Activated T-cell treated with anti-CD3 and anti-CD28 coated beads, Interleukin-2, amount 50 U/mL, for 72 hours (primary cell): ENCODE results near the gene UAP1L1. TPM values are rescaled to one million over a fixed set of nuclear protein-coding genes. Genes with fewer than 3 reads are reported as not detected.
"Not testable (repeated sequence)": the region's sequence is repeated elsewhere in the genome, so short reads cannot be mapped to it uniquely, and the experiment has no call there.

Experiments used
- ATAC-seq, 2 donors: fragments of 150-1000 bp; cut with Tn5 transposase; replicated peaks in 1 of 2; 2 replicates each; pipeline ENCODE4 v1.10.0; 2021; ENCODE audit warnings: moderate library complexity in 2 of 2, mild to moderate bottlenecking in 1 of 2
- DNase-seq, 2 donors: peaks; one replicate each; pipeline ENCODE4 v3.0.0; 2021 to 2022; ENCODE audit warnings: mixed read lengths in 1 of 2
- H3K27ac Mint-ChIP-seq: one replicate; pipeline ENCODE4 v1.8.0; 2022; ENCODE audit warnings: mild to moderate bottlenecking, moderate library complexity, mixed read lengths
- H3K27me3 Mint-ChIP-seq: one replicate; pipeline ENCODE4 v1.8.0; 2022; ENCODE audit warnings: low read depth, mixed read lengths
- H3K36me3 Mint-ChIP-seq, 2 donors: one replicate each; pipeline ENCODE4 v1.8.0; 2022; ENCODE audit warnings: mixed read lengths in 2 of 2, mild to moderate bottlenecking in 1 of 2; ENCODE audit not compliant: insufficient read depth in 2 of 2
- H3K4me1 Mint-ChIP-seq: one replicate; pipeline ENCODE4 v1.8.0; 2022; ENCODE audit warnings: low read depth, mixed read lengths
- H3K4me3 Mint-ChIP-seq, 2 donors: one replicate each; pipeline ENCODE4 v1.8.0; 2022; ENCODE audit warnings: mild to moderate bottlenecking in 2 of 2, mixed read lengths in 2 of 2, moderate library complexity in 2 of 2
- H3K9me3 Mint-ChIP-seq, 2 donors: one replicate each; pipeline ENCODE4 v1.8.0; 2022; ENCODE audit warnings: mixed read lengths in 2 of 2
- total RNA-seq, 2 donors: library from RNA; stranded (reverse); gene quantifications; one replicate each; pipeline ENCODE4 v1.2.3, GENCODE V29; 2022

UAP1L1 gene, protein sequence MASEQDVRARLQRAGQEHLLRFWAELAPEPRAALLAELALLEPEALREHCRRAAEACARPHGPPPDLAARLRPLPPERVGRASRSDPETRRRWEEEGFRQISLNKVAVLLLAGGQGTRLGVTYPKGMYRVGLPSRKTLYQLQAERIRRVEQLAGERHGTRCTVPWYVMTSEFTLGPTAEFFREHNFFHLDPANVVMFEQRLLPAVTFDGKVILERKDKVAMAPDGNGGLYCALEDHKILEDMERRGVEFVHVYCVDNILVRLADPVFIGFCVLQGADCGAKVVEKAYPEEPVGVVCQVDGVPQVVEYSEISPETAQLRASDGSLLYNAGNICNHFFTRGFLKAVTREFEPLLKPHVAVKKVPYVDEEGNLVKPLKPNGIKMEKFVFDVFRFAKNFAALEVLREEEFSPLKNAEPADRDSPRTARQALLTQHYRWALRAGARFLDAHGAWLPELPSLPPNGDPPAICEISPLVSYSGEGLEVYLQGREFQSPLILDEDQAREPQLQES
- total RNA-seq = 10 to 100 TPM; 13.6 to 14.3 TPM

DNA sequence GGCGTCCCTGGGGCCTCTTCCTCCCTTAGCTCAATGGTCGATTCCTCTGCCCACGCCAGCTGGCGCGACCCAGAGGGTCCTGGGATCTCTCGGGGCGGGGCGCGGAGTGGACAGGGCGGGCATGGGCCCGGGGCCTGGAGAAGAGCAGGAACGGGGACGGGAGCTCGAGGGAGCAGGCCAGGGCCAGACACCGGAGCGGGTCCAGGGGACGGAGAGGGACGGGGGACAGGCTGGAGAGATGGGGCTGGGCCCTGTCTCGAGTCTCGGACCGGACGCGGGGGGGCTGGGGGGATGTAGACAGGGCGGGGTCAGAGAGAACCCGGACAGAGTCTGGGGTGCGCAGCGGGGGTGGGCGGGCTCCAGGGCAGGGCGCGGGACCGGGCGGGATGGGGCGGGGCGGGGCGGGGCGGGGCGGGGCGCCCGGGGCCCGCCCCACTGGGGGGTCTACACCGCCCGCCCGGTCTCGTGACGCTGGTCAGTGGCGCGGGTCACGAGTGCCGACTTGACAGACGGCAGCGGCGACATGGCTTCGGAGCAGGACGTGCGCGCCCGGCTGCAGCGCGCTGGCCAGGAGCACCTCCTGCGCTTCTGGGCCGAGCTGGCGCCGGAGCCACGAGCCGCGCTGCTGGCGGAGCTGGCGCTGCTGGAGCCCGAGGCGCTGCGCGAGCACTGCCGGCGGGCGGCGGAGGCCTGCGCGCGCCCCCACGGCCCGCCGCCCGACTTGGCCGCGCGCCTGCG lies at the start of gene UAP1L1:
UAP1L1 (plus strand) TSS at position 508 of the 738 bp plus-strand sequence; CDS start at position 524, 16 bp downstream.
- Mint-ChIP-seq H3K27me3 (no peaks in the 10 kb centered on the region), H3K36me3 (no peaks in the 10 kb centered on the region), H3K27ac (no peak within 1 kb of the TSS), H3K4me1 (no peaks in the 10 kb centered on the region), H3K4me3 (peak within 1 kb of the TSS; percentile 79 to 83), H3K9me3 (no peaks in the 10 kb centered on the region)
- ATAC-seq (peak; percentile 82 to 84), DNase-seq (peak; percentile 70 to 71)

DNA sequence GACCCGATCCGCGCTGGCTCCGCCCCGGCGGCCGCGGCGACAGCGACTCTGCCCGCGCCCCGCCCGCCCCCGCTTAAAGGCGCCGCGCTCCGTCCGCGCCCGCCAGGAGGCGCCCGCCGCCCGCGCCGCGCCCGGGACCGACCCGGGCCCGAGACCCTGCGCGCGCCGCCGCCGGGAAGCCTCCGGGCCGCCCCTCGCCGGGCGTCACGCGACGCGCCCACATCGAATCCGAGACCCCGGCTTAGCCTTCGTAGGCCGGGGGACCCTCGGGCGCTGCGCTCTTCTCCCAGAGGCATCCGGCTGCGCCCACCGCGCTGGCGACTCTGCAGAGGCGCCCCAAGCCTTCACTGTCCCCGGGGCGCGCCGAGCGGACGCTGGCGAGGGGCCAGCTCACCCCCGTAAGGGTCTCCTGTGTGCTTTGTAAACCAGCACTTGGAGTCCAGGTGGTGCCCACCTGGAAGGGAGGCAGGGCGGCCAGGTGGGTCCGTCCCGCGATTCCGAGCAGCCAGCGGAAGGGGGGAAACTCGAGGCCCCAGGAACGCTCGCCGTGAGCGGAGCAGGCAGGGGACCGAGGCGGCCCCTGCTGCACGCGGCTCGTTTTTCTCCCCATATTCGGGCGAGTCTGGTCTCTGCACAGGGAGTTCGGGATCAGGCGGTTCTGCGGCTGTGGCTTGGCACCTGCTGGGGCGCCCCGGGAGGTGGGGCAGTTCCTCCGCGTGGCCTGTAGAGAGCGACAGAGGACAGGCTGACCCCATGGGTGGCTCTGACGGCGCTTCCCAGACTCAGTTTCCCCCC lies 48.9 kb upstream of the UAP1L1 start:
- Mint-ChIP-seq H3K4me1 (peaks cover 43% of the 10 kb centered on the region), H3K4me3 (peak overlapping the region; percentile 69 to 79), H3K9me3 (no peaks in the 10 kb centered on the region), H3K36me3 (no peaks in the 10 kb centered on the region), H3K27me3 (no peaks in the 10 kb centered on the region), H3K27ac (peak overlapping the region; percentile 12)
- DNase-seq (peak; percentile 75 to 83), ATAC-seq (peak; percentile 46 to 59)

DNA sequence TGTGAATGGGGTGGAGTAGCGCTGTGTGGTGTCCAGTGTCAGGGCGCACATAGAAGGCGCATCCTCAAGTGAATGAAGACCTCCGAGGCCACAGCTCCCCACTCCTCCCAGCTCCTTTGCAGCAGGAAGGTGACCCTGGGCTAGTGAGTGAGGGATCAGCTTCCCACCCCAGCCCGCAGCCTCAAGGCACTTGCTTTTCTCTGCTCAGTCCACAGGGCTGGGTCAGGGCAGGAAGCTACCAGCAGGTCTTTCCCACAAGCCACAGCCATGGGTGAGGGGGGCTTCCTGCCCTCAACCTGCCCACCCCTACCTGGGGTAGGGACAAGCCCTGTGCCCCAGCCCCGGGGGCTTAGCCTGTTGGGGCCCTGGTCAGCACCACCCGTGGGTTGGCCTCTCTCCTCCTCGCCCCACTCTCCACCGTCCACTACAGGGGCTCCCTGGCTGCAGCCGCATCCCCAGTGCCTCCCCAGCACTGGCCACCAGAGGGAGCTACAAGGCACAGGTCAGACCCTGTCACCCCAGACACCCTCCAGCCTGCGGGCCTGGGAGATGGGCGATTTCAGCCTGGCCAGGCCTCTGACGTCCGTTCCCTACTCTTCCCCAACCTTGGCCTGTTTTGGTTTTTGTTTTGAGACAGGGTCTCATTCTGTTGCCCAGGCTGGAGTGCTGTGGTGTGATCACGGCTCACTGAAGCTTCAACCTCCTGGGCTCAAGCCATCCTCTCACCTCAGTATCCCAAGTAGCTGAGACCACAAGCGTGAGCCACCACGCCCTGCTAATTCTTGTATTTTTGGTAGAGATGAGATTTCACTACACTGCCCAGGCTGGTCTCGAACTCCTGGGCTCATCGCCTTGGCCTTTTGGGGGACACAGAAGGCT lies 48.0 kb upstream of the UAP1L1 start:
- Mint-ChIP-seq H3K27me3 (no peaks in the 10 kb centered on the region), H3K27ac (peak overlapping the region; percentile 12), H3K4me1 (peaks cover 49% of the 10 kb centered on the region)

DNA sequence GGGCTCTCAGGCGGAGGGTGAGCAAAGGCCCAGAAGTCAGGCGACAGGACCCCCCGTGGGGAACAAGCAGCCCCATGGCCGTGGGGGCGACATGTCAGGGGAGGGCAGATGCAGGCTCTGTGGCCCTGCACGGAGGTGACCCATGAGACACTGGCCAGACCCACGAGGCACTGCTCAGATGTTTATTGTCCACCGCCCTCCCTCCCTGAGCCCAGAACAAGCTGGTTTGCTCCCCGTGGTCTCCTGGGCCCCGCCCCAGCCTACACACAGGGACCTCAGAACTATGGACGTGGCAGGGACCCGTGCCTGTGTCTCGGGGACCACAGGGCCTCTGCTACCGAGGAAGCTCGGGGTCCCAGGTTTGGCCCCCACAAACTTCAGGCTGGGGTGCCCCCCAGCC lies 47.3 kb upstream of the UAP1L1 start:
- Mint-ChIP-seq H3K4me3 (peak overlapping the region; percentile 76 to 79), H3K4me1 (peaks cover 57% of the 10 kb centered on the region)
- ATAC-seq = no peak

More for the DNA sequence above, 48.0 kb upstream of the UAP1L1 start:
- DNase-seq (peak; percentile 85 to 91), ATAC-seq (peak; percentile 46 to 62)
- no peaks in the 10 kb centered on the region for H3K9me3 Mint-ChIP-seq
- no peaks in the 10 kb centered on the region for H3K36me3 Mint-ChIP-seq
- peak overlapping the region; percentile 69 to 79 for H3K4me3 Mint-ChIP-seq

DNA sequence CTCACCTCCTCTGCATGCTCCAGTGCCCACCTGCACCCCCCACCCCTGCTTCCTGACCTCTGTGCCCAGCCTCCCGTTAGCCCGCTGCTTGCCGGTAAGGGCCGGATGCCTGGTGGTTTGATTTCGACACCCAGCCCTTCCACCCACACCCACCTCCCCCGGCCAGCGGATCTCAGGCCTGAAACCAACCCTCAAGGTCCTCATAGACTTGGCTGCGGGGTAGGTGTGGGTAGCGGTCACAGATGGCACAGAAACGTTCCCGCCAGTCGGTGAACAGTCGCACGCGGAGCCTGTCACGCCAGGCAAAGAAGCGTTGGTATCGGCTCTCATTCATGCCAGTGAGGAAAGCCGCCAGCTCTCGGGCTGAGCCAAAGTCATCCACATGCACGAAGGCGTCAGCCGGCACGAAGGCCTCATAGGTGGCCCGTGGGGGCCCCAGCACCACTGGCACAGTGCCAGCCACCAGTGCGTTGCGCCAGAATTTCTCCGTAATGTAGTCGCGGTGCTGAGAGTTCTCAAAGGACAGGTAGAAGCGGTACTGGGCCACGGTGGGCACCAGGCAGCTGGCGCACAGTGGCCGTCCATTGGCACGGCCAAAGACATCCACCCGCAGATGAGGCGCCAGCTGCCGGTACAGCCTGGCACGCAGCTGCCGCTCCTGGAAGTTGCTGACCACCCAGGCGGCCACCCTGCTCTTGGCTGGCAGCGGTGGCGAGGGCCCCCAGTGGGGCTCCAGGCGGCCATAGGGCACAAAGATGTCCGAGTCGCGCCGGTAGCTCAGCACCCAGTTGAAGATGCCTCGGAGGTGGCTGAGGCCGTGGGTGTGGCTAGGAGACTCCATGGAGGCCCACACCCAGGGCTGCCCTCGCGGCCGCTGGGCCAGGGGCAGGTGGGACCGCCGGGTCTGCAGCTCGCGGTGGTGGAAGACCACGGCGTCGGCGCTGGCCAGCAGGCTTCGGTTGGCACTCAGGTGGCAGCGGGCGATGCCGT lies 46.5 kb upstream of the UAP1L1 start:
- peaks cover 61% of the 10 kb centered on the region for H3K4me1 Mint-ChIP-seq
- no peaks in the 10 kb centered on the region for H3K27me3 Mint-ChIP-seq
- peak overlapping the region; percentile 76 to 79 for H3K4me3 Mint-ChIP-seq
- H3K27ac Mint-ChIP-seq = no peak overlapping the region
- peak; percentile 7 to 19 for ATAC-seq
- peak; percentile 82 to 88 for DNase-seq
- H3K9me3 Mint-ChIP-seq = no peaks in the 10 kb centered on the region
- H3K36me3 Mint-ChIP-seq = no peaks in the 10 kb centered on the region

More for the DNA sequence above, 47.3 kb upstream of the UAP1L1 start:
- H3K9me3 Mint-ChIP-seq = no peaks in the 10 kb centered on the region
- no peak overlapping the region for H3K27ac Mint-ChIP-seq
- no peaks in the 10 kb centered on the region for H3K36me3 Mint-ChIP-seq
- no peaks in the 10 kb centered on the region for H3K27me3 Mint-ChIP-seq
- peak; percentile 34 to 37 for DNase-seq

DNA sequence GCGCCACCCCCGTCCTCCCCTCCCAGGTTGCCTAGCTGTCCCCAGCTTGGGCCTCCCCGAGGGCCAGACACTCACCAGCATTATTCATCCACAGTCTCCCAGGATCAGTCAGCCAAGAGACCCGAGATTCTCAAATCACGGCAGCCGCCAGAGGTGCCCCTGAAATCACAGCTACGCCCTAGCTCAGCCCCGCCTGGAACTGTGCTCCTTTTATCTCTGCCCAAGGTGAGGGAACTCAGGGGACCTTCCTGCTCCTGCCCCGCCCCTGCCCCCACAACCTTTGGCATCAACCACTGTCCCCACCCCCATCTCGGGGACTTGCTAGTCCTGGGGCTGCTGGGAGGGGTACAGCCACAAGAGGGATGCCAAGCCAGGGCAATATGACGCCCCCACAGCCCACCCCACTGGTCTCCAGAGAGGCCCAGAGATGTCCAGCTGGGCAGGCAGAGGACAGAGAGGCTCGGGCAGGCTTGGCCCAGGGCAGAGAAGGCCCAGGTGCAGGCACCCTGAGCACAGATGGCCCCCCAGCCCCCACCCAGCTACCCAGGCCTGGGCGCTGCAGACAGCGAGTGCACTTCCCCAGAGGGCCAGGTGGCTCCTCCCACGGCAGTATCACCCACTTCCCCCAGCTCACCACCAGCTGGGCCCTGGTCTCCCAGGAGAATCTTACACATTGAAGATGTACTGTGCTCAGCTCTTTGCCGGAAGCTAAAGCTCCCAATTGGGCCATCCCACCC lies 45.2 kb upstream of the UAP1L1 start, which contains the start of gene FUT7:
FUT7 (minus strand) TSS at position 185 of the 737 bp plus-strand sequence; CDS start at position 88, 97 bp downstream.
- peak within 1 kb of the TSS; percentile 76 to 79 for H3K4me3 Mint-ChIP-seq
- H3K9me3 Mint-ChIP-seq = no peaks in the 10 kb centered on the region
- peak; percentile 13 to 14 for ATAC-seq
- no peak within 1 kb of the TSS for H3K27ac Mint-ChIP-seq
- peaks cover 61% of the 10 kb centered on the region for H3K4me1 Mint-ChIP-seq
- no peaks in the 10 kb centered on the region for H3K36me3 Mint-ChIP-seq
- DNase-seq = peak; percentile 64 to 75
- no peaks in the 10 kb centered on the region for H3K27me3 Mint-ChIP-seq

DNA sequence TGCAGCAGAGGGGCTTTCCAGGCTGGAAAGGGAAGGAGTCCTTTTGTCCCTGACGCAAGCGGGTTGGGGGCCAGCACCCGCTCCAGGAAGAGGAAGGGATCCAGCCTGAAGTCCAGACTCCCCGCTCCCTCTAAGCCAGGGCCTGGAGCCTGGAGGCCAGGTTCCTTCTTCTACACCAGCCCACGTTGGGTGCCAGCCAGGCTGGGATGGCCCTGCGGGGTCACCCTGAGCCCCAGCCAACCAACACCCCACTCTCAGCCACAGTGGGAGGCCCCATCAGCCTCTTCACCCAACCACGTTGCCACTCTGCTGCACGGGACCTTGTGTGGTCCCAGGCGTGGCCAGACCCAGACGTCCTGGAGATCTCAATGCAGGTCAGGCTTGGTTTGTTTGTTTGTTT lies 44.5 kb upstream of the UAP1L1 start:
- Mint-ChIP-seq H3K36me3 (no peaks in the 10 kb centered on the region), H3K4me3 (peak overlapping the region in 1 of 2 donors; percentile 42), H3K4me1 (peaks cover 61% of the 10 kb centered on the region), H3K27me3 (no peaks in the 10 kb centered on the region), H3K9me3 (no peaks in the 10 kb centered on the region), H3K27ac (peak overlapping the region; percentile 4)
- ATAC-seq (no peak), DNase-seq (peak; percentile 29 to 38)

DNA sequence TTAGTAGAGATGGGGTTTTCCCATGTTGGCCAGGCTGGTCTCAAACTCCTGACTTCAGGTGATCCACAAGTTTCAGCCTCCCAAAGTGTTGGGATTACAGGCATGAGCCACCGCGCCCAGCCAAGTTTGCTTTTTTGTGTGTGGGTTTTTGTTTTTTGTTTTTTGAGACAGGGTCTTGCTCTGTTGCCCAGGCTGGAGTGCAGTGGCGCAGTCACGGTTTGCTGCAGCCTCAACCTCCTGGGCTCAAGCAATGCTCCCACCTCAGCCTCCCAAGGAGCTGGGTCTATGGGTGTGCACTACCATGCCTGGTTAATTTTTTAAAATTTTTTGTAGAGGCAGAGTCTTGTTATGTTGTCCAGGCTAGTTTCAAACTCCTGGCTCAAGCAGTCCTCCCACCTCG lies 43.8 kb upstream of the UAP1L1 start:
- Mint-ChIP-seq H3K4me3 (peak overlapping the region; percentile 22 to 42), H3K4me1 (peaks cover 61% of the 10 kb centered on the region)
- not testable (repeated sequence) for H3K27ac Mint-ChIP-seq, ATAC-seq, H3K36me3 Mint-ChIP-seq, DNase-seq, H3K9me3 Mint-ChIP-seq, H3K27me3 Mint-ChIP-seq

DNA sequence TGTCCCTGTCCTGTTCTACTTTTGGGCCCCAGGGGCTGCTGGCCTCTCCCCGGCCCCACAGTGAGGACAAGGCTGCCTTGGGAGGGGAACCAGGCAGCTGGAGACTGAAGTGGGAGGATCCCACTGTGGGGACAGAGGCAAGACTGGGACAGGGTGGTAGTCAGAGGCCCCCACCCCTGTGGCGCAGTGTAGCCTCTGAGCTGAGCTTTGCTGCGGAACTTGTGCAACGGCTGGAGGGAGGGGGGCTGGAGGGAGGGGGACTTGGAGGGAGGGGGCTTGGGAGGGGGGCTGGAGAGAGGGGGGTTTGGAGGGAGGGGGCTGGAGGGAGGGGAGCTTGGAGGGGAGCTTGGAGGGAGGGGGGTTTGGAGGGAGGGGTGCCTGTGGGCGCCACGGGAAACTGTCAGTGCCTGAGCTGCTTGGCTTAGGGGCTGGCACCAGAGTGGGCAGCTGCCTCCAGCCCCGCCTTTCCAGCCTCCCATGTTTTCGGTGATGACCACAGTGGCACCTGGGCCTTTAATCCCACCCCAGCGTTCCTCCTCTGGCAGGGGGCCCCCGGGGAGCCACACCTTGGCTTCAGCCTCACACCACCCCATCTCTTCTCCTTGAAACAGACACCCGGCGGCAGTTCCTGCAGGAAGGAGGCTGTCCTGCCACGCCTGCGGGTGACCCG lies 43.1 kb upstream of the UAP1L1 start:
- ATAC-seq (no peak), DNase-seq (no peak)
- Mint-ChIP-seq H3K36me3 (peaks cover 0 to 5% of the 10 kb centered on the region in 2 donors), H3K9me3 (no peaks in the 10 kb centered on the region), H3K27ac (peak overlapping the region; percentile 81), H3K4me3 (peak overlapping the region; percentile 76 to 93), H3K27me3 (no peaks in the 10 kb centered on the region), H3K4me1 (peaks cover 56% of the 10 kb centered on the region)
